Kidney capillary endothelial cell (primary cell): Measurements from ENCODE around the gene C14orf132.
"Not testable (repeated sequence)": the region's sequence is repeated elsewhere in the genome, so short reads cannot be mapped to it uniquely, and the experiment has no call there.

ENCODE experiments used
- DNase-seq: peaks from one replicate; pipeline ENCODE4 v3.0.0-alpha.2; 2018; ENCODE audit warnings: low spot score

The C14orf132 gene

DNA sequence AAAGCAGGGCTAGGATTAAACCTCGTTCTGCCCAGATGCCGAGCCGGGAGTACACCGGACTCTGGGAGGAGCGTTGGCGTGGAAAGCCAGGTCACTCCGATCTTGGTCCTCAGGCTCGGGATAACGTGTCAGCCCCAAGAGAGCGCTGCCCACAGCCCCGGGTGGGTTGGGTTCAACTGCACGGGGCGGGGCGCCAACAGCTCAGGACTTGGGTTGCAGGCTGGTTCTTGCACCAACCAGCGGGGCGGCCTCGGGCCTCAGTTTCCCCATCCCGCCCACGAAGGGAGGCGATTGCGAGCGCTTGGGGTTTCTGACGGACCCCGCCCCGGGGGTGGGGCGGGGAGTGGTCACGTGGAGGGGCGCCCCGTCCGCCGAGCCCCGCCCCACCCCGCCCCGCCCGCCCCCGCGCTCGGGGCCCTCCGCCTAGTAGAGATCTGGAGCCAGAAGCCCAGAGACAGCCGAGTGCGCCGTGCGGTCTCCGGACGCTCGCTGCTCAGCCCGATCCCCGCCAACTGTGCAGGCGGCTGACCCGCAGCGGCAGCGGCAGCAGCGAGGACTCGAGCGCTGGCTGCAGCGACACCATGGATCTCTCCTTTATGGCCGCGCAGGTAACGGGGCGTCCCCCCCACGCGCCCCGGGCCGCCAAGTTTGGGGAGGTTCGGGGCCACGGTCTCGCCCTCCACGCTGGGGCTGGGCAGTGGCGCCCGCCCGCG lies at the start of gene C14orf132:
C14orf132 (plus strand) TSS at position 443 of the 713 bp plus-strand sequence; CDS start at position 582, 139 bp downstream.
- peak; percentile 42 for DNase-seq

DNA sequence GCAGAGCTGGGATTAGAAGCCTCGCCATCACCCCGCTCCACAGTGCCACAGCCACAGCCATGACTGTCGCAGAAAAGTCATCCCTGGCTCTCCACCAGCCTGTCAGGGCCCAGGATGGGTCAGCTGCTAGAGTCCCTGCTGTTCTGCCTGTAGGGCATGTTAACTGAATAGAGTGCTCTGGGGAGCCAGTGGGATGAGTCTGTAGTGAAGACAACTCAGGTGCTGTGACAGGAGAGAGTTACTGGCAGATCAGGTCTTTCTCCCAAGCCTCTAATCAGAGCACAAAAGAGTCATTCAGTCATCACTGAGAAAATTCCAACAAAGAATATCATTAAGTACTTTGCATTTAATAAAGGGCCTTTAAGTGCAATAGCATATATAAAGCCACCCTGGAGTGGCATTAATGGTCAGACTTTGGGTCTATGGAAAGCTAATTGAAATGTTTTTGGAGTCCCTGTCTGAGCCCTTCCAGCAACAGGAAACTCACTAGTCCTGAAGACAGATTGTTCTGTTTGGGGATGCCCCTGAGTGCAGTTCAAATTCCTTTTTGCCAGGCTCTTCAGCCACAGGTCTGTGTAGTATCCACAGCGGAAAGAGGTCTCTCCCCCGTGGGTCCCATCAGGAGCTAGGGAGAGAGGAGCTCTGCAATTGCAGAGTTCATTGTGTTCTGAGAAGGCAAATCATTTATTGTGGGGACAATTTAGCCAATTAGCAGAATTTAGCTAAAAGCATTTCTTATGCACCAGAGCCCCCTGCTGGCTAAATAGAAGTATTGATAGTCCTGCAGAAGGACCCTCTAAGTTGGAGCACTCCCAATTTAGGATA lies 45.2 kb upstream of the C14orf132 start:
- peak; percentile 48 for DNase-seq

DNA sequence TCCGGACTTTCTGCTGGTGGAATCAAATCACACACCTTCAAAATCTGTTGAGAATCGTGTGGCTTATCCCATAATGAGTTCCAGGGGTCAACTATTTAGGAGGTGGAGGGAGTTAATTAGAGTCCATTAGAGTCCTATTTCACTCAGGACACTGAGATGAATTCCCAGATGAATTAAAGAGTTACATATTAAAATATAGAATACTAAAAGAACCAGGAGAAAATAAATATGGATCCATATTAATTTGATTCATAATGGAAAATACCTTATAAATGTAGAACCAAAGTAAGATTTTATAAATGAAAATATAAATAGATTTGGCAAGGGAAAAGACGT lies 44.6 kb upstream of the C14orf132 start:
- DNase-seq, result no peak

DNA sequence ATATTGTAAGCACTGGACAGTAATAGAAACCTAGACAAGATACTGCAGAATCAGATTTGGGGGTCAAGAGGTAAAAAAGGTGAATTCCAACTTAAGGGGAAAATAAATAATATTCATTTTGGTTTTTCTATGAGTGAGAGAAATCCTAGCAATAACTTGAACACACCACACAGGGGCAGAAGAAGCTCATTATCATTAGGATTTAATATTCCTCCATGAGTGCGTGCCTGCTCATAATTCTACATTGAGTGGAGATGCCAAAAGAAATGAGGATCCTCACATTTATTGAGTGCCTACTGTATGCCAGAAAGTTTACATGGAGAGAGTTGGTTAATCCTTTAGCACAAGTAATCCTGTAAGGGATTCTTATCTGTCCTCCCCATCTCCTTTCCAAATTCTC lies 40.5 kb upstream of the C14orf132 start:
- peak; percentile 17 for DNase-seq

DNA sequence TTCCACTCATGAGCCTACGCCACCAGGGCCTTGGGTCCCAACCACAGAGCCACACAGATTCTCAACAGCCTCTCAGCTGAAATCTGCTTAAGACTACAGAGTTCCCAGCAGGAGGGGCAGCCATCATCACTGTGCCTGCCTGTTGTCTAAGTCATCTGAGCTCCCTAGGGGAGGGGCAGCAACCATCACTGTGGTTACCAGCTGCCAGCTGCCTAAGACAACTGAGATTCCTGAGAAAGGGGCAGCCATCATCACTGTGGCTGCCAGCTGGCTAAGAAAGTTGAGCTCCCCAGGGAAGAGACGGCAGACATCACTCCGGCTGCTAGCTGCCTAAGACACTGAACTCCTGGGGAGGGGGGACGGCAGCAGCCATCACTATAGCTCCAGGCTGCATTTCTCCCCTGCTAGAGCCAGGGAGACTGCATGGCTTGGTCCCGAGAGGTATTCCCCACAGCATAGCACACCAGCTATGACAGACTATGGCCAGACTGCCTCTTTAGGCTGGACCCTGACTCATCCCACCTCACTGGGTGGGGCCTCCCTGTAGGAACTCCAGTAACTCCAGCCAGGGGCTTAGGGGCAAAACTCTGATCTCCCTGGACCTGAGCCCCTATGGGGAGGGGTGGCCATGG lies 37.2 kb upstream of the C14orf132 start:
- no peak for DNase-seq

DNA sequence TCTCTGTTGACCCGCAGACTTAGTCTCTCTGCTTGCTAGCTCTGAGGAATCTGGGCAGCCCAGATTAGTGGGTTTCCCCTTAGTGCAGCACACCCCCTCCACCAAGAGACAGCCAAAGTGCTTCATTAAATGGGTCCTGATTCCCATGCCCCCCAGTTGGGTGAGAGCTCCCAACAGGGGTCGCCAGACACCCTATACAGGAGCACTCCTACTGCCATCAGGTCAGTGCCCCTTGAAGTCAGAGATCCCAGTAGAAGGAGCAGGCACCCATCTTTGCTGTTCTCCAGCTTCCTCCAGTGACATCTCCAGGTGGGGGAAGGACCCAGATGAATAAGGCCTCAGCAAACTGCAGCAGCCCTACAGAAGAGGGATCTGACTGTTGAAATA lies 36.7 kb upstream of the C14orf132 start:
- DNase-seq, result no peak

DNA sequence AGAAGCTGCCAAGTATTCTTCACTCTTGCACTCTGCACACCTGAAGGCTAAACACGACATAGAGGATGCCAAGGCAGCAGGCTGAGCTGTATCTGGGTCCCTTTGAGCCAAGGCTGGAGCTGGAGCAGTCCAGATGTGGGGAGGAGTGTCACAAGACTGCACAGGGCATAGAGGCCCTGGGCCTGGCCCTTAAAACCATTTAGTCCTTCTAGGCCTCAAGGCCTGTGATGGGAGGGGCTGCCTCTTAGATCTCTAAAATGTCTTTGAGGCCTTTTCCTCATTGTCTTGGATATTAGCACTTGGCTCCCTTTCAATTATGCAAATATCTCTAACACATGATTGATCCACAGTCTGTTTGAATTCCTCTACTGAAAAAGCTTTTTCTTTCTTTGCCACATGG lies 28.0 kb upstream of the C14orf132 start:
- no peak for DNase-seq

DNA sequence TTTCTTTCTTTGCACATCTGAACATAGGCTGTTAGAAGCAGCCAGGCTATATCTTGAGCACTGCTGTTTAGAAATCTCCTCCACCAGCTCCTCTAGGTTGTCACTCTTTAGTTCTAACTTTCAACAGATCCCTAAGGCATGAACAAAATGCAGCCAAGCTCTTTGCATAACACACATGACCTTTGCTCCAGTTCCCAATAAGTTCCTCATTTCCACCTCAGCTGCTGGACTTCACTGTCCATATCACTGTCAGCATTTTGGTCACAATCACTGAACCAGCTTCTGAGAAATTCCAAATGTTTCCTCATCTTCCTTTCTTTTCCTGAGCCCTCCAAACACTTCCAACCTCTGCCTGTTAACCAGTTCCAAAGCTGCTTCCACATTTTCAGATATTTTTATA lies 27.6 kb upstream of the C14orf132 start:
- no peak for DNase-seq

DNA sequence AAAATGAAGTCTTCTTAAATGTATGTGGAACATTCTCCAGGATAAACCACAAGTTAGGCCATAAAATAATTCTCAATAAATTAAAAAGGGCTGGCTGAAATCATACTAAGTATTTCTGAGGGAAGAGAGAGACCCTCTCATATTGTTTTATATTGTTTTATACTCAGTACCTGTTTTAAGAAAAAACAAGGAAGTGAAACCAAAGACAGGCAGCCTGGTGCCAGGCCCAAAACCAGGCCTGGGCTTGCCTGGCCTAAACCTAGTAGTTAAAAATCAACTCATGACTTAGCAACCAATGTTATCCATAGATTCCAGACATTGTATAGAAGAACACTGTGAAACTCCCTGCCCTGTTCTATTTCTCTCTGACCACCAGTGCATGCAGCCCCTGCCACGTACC lies 26.4 kb upstream of the C14orf132 start:
- DNase-seq, result not testable (repeated sequence)

DNA sequence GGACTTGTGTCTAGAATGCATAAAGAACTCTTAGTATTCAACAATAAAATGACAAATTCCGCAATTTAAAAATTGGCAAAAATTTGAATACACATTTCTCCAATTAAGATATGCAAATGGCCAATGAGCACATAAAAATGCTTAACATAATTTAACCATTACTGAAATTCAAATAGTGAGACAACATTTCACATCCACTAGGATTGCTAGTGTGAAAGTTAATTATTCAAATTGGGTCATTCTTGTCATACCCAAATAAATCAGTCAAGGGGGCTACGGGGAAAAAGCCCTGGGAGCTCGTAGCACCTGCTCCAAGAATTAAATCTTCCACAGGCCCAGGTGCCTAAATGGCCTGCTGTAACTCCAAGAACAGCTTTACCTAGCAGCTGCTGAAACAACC lies 25.0 kb upstream of the C14orf132 start:
- DNase-seq, result no peak

DNA sequence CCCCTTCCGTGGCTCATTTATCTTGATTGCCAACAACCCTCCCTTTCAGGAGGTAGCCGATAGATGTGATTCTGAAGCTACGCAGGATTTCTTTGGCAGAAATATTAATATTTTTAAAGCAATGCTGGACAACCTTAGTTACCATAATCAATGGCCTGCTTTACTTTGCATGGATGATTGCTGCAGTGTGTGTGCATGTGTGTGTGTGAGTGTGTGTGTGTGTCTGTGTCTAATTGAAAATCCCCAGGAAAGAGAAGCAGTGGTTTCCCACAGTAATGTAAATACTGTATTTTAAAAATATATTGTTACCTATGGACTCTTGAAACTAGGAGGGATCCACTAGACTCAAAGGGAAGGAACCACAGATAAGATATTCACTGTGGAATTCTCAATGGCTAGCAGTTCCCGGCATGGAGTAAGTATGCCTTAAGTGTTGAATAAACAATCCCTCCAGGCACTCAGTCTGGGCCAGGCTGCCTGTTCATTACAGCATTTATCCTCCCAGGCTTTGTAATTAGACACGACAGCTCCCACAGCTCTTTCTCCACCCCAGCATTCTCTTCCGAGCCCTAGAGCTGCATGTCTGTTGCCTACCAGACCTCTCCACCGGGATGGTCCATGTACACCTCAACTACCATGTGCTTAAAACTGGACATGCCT lies 22.5 kb upstream of the C14orf132 start:
- no peak for DNase-seq

DNA sequence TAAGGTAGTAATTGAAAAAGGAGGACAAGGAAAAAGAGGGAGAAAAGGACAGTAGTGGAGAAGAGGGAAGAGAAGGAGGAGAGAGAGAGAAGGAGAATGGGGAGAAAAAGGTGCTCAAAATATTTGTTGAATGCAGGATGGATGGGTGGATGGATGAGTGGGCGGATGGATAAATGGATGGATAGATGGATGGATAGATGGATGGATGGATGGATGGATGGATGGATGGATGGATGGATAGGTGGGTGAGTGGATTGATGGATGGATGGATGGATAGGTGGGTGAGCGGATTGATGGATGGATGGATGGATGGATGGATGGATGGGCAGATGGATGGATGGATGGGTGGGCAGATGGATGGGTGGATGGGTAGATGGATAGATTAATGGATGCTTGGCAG lies 21.3 kb upstream of the C14orf132 start:
- DNase-seq, result no peak

DNA sequence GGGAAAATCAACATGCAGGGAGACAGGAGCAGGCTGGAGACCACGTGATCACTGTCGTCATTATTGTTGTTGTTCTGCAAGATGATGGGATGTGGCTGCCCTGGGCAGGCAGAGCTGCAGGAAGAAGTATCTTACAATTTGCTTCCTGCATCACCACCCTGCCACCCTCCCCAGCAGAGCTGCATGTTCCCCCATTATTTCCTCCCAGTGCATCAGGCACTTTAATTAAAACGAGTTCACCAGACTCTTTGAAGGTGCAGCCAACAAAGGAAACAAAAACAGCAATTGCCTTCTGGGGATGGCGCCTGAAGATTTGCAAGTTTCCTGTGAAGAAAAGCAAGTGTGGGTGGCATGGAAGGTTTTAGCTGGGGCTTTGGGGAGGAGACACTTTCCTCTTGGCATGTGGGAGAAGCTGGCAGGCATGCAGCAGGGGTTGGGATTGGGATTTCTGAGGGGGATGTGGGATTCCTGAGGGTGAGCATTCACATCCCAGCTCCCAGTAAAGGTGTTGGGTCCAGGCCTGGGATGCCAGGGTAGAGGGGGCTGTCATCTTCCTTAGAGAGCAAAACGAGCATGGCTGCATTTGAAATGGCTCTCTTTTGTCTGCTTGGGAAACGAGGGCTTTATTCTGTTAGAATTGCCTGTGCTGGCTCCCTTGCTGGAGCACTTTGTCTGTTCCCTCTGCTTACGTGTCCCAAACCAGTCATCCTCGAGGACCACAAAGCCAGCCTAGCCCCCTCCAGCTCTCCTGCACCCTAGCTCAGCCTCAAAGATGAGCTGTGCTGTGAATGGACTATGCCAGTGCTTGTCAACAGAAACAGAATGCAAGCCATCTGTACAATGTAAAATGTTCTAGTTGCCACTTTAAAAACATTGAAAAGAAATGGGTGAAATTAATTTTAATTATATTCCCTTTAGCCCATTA lies 11.5 kb upstream of the C14orf132 start:
- no peak for DNase-seq

DNA sequence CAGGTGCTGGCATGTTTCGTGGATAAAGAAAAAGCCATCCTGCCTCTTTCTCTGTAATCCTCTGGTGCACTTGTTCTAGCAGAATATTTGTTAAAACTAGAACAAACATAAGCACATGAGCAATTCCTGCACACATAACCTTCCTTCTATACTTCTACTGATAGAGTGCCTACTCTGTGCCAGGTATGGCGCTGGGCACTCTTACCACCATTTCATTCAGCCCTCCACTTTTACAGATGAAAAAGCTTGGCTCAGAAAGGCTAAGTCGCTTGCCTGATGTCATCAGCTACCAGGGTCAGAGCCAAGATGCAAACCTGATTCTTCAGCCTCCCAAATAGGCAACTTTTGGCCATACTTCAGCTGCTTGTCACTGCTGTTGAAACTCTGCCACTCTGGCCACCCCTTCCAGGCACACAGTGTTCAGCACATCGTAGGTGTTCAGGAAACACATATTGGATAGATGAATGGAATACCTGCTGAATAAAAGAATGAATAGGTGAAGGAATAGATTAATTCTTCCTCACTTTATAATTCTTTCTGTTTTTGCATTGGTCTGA lies 10.0 kb upstream of the C14orf132 start:
- no peak for DNase-seq

DNA sequence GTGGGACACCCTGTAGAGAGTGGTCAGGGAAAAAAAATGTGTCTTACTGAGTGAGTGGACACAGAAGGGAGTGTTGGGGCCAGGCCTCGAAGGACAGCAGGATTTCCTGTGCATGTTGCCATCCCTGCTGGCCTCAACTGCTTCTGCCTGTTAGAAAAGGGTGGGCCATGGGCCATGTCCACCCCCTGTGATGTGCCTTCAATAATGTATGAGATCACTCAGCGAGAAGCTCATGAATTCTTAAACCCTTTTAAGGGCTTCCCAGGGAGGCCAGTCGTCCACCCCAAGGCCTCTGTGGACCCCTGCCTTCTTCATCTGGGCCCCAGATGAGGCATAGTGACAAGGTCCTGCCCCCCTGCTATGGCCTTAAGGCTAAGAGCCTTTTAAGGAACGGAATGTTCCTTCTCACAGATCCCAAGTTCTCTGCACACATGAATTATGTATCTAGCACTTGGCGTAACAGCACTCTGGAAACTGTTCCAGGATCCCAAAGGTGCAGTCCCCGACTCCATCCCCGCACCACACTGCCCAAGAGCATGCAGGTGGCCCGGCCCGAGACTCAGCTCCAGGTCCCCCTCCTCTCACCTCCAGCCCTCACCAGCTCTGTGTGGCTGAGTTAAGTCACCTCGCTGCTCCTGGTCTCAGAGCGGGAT lies 8.9 kb upstream of the C14orf132 start:
- no peak for DNase-seq

DNA sequence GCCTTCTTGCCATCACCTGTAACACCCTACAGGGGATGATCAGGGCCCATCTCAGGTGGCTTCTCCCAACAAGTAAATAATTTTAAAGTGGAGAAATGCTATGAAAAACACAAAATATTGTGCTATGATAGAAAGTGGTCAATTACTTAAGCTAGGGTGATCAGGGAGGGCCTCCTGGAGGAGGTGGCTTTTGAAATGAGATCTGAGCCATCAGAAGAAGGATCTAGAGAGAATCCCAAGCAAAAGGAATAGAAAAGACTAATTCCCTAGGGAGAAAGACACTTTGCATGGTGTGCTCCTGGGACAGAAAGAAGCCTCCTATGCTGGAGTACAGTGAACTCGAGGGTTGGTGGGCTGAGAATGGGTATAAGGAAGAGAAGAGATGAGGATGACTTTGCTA lies 7.5 kb upstream of the C14orf132 start:
- DNase-seq, result no peak

DNA sequence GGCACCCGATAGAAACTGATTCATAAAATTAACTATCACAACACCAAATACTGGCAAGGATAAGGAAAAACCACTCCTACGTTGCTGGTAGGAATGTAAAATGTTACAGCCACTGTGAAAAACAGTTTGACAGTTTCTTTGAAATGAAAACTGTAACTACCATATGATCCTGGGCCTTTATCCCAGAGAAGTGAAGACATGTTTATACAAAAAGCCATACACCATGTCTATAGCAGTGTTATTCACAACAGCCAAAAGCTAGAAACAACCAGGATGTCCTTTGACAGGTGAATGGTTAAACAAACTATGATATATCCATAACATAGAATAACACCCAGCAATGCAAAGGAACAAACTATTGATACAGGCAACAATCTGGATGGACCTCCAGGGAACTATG lies 3.7 kb upstream of the C14orf132 start:
- DNase-seq, result no peak

DNA sequence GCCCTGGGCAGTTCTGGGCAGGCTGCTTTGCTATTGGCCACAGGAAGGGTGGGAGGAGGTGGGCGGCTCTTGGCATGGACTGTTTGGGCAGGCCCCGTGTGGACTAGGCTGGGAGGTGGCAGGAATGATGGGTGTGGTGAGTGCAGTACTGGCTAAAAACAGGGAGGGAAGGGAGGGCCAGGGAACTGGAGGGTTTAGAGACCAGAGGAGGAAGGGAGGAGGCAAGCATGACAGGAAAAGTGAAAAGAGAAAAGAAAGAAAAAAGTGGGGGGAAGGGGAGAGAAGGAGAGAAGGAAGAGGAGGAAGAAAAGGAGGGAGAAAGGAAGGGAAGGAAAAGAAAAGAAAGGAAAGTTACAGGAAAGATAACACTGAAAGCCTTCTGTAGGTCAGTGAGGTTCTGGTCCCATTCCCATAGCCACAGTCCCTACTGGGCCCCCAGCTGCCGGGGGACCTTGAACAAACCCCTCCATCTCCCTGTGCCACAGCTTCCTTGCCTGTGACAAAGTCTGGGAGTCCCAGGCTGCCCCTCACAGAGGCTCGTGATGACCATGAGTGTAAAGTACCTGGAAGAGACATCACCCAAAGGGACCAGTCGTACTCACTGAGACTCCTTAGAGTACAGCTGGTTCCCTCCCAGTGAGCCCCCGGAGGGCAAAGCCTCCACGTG lies 1.1 kb upstream of the C14orf132 start:
- DNase-seq, result no peak

DNA sequence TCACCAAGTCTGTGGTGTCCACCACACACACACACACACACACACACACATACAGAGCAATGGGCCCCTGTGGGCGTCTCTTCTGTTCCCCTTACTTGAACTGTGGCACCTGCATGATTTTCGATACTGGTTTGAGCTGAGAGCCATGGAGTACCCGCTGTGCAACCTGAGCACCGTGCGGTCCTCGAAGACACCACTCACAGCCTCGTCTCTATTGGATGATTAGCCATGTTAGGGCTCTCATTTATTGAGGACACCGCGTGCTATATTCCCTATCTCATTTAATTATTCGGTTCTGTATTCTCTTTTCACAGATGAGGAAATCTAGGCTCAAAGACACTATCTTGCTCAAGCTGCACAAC lies 623 bp upstream of the C14orf132 start:
- no peak for DNase-seq

DNA sequence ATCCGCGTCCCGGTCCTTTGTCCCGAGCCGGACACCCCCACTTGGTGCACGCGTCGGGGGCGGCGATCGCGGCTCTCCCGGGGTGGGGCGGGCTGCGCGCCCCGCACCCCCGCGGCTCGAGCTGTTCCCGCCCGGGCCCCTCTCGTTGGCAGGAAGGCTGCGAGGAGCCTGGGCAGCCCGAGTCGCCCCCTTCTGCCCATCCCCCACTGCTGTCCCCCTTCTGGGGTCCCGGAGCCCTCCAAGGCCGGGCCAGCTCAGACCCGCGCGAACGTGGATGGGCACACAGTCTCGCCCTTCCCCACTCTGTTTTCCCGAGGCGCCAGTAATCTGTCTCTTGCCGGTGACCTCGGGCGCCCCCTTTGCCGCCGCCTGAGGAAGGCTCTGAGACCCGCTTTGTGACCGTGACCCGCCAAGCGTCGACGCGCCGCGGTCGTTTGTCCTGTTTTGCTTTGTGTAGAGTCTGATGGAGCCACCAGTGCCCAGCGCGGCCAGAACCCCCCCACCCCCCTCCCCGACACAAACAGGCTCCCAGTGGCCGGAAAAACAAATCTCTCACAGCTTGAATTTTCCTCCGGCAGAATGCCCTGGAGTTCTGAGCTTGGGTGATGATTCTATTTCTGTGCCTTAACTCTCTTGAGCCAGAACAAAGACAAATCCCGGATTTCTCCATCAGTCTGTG lies 610 bp downstream of the C14orf132 start:
- DNase-seq, result peak; percentile 59
